Suprapubic skin (tissue), 4 donors: ENCODE measurements around the gene TTC39A. TPM values are rescaled to one million over a fixed set of nuclear protein-coding genes. Genes with fewer than 3 reads are reported as not detected.

Experiments
- DNase-seq, 2 donors: peaks; one replicate each; pipeline ENCODE4 v3.0.0-alpha.2; 2019; ENCODE audit warnings: low spot score in 2 of 2
- H3K27ac ChIP-seq: fragments of 200-600 bp; sonication (generic); one replicate; pipeline ENCODE4 v1.5.1; 2019
- H3K27me3 ChIP-seq: fragments of 200-600 bp; sonication (generic); one replicate; pipeline ENCODE4 v1.5.1; 2019
- H3K36me3 ChIP-seq: fragments of 200-600 bp; sonication (generic); one replicate; pipeline ENCODE4 v1.5.1; 2019
- H3K4me1 ChIP-seq: fragments of 200-600 bp; sonication (generic); one replicate; pipeline ENCODE4 v1.5.1; 2019
- H3K4me3 ChIP-seq: fragments of 200-600 bp; sonication (generic); one replicate; pipeline ENCODE4 v1.5.1; 2019; ENCODE audit warnings: mild to moderate bottlenecking
- H3K9me3 ChIP-seq: fragments of 200-600 bp; sonication (generic); one replicate; pipeline ENCODE4 v1.5.1; 2019
- CTCF ChIP-seq, 2 donors: fragments of 200-600 bp in 1 of 2; fragments of 450-650 bp in 1 of 2; sonication (generic) in 1 of 2; IDR thresholded peaks; one replicate each; pipeline ENCODE4 v1.5.1; 2016 to 2019; ENCODE audit warnings: antibody characterized with exemption in 2 of 2, mild to moderate bottlenecking in 1 of 2, moderate library complexity in 1 of 2
- EP300 ChIP-seq: sonication (generic); formaldehyde crosslinking; IDR thresholded peaks from one replicate; pipeline ENCODE4 v1.6.1; 2017; ENCODE audit warnings: antibody characterized with exemption
- POLR2A ChIP-seq, 2 donors: fragments of 450-650 bp; IDR thresholded peaks; one replicate each; pipeline ENCODE4 v1.6.1; 2017; ENCODE audit warnings: antibody characterized with exemption in 2 of 2, mild to moderate bottlenecking in 2 of 2, moderate library complexity in 2 of 2
- POLR2AphosphoS5 ChIP-seq, 3 donors: sonication (generic); formaldehyde crosslinking; IDR thresholded peaks; one replicate each; pipeline ENCODE4 v1.6.1; 2017; ENCODE audit warnings: antibody characterized with exemption in 3 of 3
- WGBS: methylation state at CpG from one replicate; pipeline ENCODE4 v1.1.5; 2018; 5-methylcytosine and 5-hydroxymethylcytosine counted together
- total RNA-seq, 4 donors: library from RNA; depleted of rRNA; stranded (reverse); fragments of >200 nt; gene quantifications; one replicate each; pipeline ENCODE4 v1.1.0, GENCODE V29; 2016

TTC39A gene
- total RNA-seq, 4 donors from 2014 or later, result 9.4 to 16.3 (median 13.1) TPM

GRCh38 chr1:51306950-51307349 is 23.4 kb downstream of the TTC39A start:
- Histone ChIP-seq H3K9me3 (no peaks in the 10 kb centered on the region), H3K4me3 (no peak overlapping the region), H3K36me3 (no peaks in the 10 kb centered on the region), H3K27ac (no peak overlapping the region), H3K27me3 (no peaks in the 10 kb centered on the region), H3K4me1 (no peaks in the 10 kb centered on the region)
- 79% methylated on average over 5 of the region's 5 CpGs for WGBS
- DNase-seq, result no peak
- TF ChIP-seq CTCF (IDR thresholded peaks at IDR 0.05) (no peak), POLR2AphosphoS5 (IDR thresholded peaks at IDR 0.05) (no peak), EP300 (no peak), POLR2A (IDR thresholded peaks at IDR 0.05) (no peak)

- 53% methylated on average over 2 of the region's 4 CpGs for WGBS
- no peaks in the 10 kb centered on the region for H3K4me1 ChIP-seq
- H3K27ac ChIP-seq, result no peak overlapping the region
- no peak for DNase-seq
- no peaks in the 10 kb centered on the region for H3K9me3 ChIP-seq
- no peaks in the 10 kb centered on the region for H3K36me3 ChIP-seq
- no peak overlapping the region for H3K4me3 ChIP-seq
- TF ChIP-seq CTCF (IDR thresholded peaks at IDR 0.05), result no peak
- H3K27me3 ChIP-seq, result no peaks in the 10 kb centered on the region
Measured at GRCh38 chr1:51305371-51305823, 25.0 kb downstream of the TTC39A start.

DNA sequence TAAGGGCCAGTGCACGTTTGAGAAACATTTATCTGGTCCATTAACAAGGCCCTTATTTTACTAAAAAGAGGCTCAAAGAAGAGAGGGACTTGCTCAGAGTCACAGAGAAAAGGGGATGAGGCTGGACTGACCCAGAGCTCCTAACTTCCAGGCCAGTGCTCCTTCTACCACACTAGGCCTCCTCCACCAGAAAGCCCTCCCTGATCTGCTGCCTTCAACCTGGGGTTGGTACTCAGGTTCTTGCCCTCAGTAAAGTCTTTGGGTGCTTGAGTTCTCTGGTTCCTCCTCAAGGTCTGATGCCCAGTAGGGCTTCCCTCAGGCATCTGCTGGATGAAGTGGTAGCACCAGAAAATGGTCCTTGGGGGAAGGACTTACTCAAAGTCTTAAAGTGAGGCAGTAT is 26.0 kb downstream of the TTC39A start:
- no peak overlapping the region for H3K4me3 ChIP-seq
- H3K9me3 ChIP-seq, result no peaks in the 10 kb centered on the region
- H3K27me3 ChIP-seq, result no peaks in the 10 kb centered on the region
- no peak overlapping the region for H3K27ac ChIP-seq
- H3K4me1 ChIP-seq, result no peaks in the 10 kb centered on the region
- no peak for DNase-seq
- WGBS, result 33% methylated on average over 1 of the region's 1 CpG
- TF ChIP-seq POLR2A (IDR thresholded peaks at IDR 0.05), result no peak
- H3K36me3 ChIP-seq, result no peaks in the 10 kb centered on the region

GRCh38 chr1:51303751-51304251 is 26.6 kb downstream of the TTC39A start:
- WGBS, result 41% methylated on average over 8 of the region's 8 CpGs
- TF ChIP-seq CTCF (IDR thresholded peaks at IDR 0.05) (no peak), EP300 (no peak), POLR2A (IDR thresholded peaks at IDR 0.05) (no peak), POLR2AphosphoS5 (IDR thresholded peaks at IDR 0.05) (no peak)

GRCh38 chr1:51303315-51303714 is 27.0 kb downstream of the TTC39A start:
- Histone ChIP-seq H3K27ac (no peak overlapping the region), H3K27me3 (no peaks in the 10 kb centered on the region), H3K4me3 (no peak overlapping the region), H3K4me1 (no peaks in the 10 kb centered on the region), H3K36me3 (no peaks in the 10 kb centered on the region), H3K9me3 (no peaks in the 10 kb centered on the region)
- TF ChIP-seq POLR2AphosphoS5 (IDR thresholded peaks at IDR 0.05), result no peak
- TF ChIP-seq EP300, result no peak
- TF ChIP-seq CTCF (IDR thresholded peaks at IDR 0.05), result no peak
- no peak for TF ChIP-seq POLR2A (IDR thresholded peaks at IDR 0.05)
- no peak for DNase-seq
- 87% methylated on average over 5 of the region's 6 CpGs for WGBS

More at GRCh38 chr1:51303751-51304251, 26.6 kb downstream of the TTC39A start:
- H3K9me3 ChIP-seq, result no peaks in the 10 kb centered on the region
- no peak overlapping the region for H3K27ac ChIP-seq
- no peak for DNase-seq
- no peaks in the 10 kb centered on the region for H3K4me1 ChIP-seq
- H3K36me3 ChIP-seq, result no peaks in the 10 kb centered on the region
- no peak overlapping the region for H3K4me3 ChIP-seq
- H3K27me3 ChIP-seq, result no peaks in the 10 kb centered on the region

- Histone ChIP-seq H3K9me3 (no peaks in the 10 kb centered on the region), H3K36me3 (no peaks in the 10 kb centered on the region), H3K4me1 (no peaks in the 10 kb centered on the region), H3K4me3 (no peak overlapping the region), H3K27ac (no peak overlapping the region), H3K27me3 (no peaks in the 10 kb centered on the region)
- no peak for DNase-seq
- TF ChIP-seq POLR2A (IDR thresholded peaks at IDR 0.05) (no peak), CTCF (IDR thresholded peaks at IDR 0.05) (no peak), EP300 (no peak), POLR2AphosphoS5 (IDR thresholded peaks at IDR 0.05) (no peak)
- 84% methylated on average over 7 of the region's 7 CpGs for whole genome bisulfite sequencing
Measured at GRCh38 chr1:51302746-51303145, 27.6 kb downstream of the TTC39A start.
